Activated T-helper 1 cell treated with anti-CD3 and anti-CD28 coated beads, Interleukin-12 subunit alpha, Interleukin-12 subunit beta, Interleukin-2, Interleukin-4 antibody, amounts not matched to agents 30 ng/mL and 10 ng/mL and 1 ng/mL, durations not matched to agents 14 hours and 24 hours and 36 hours (primary cell): ENCODE results near the gene YWHAG. TPM values are rescaled to one million over a fixed set of nuclear protein-coding genes. Genes with fewer than 3 reads are reported as not detected.
"Not testable (repeated sequence)": the region's sequence is repeated elsewhere in the genome, so short reads cannot be mapped to it uniquely, and the experiment has no call there.

Experiments used
- DNase-seq: peaks from one replicate; pipeline ENCODE4 v3.0.0; 2021; ENCODE audit warnings: low spot score
- H3K27ac Mint-ChIP-seq: one replicate; pipeline ENCODE4 v1.8.0; 2021; ENCODE audit warnings: mild to moderate bottlenecking, mixed read lengths
- H3K27me3 Mint-ChIP-seq: one replicate; pipeline ENCODE4 v1.8.0; 2022; ENCODE audit warnings: mild to moderate bottlenecking, moderate library complexity, mixed read lengths; ENCODE audit not compliant: insufficient read depth
- H3K36me3 Mint-ChIP-seq: one replicate; pipeline ENCODE4 v1.8.0; 2021; ENCODE audit warnings: low read depth, mixed read lengths
- H3K4me1 Mint-ChIP-seq: one replicate; pipeline ENCODE4 v1.8.0; 2021; ENCODE audit warnings: low read depth, mixed read lengths
- H3K4me3 Mint-ChIP-seq: one replicate; pipeline ENCODE4 v1.8.0; 2021; ENCODE audit warnings: mild to moderate bottlenecking, moderate library complexity, mixed read lengths
- H3K9me3 Mint-ChIP-seq: one replicate; pipeline ENCODE4 v1.8.0; 2021; ENCODE audit warnings: mixed read lengths
- intact Hi-C: fragments of 100-400 bp; cut with micrococcal nuclease; formaldehyde crosslinking; loops from one replicate; pipeline ENCODE4 v1.15.1; 2024
- total RNA-seq: library from RNA; stranded (reverse); gene quantifications from 2 replicates; pipeline ENCODE4 v1.2.3, GENCODE V29; 2022

Gene YWHAG
- total RNA-seq, 1 donor from 2014 or later: 165 TPM

GRCh38 chr7:76309341-76310101 is 49.3 kb downstream of the YWHAG start:
- H3K4me3 Mint-ChIP-seq, H3K9me3 Mint-ChIP-seq, H3K27ac Mint-ChIP-seq, H3K27me3 Mint-ChIP-seq, DNase-seq, H3K4me1 Mint-ChIP-seq, H3K36me3 Mint-ChIP-seq: not testable (repeated sequence)
- intact Hi-C loops: loop anchor here (10.0 kb wide), 1 partner anchor 435 kb away; the partner anchor contains the start of gene RHBDD2

- intact Hi-C loops, H3K27me3 Mint-ChIP-seq, H3K27ac Mint-ChIP-seq, H3K4me3 Mint-ChIP-seq, H3K36me3 Mint-ChIP-seq, H3K9me3 Mint-ChIP-seq, DNase-seq, H3K4me1 Mint-ChIP-seq: not testable (repeated sequence)
Measured at GRCh38 chr7:76308874-76309273, 49.9 kb downstream of the YWHAG start.

- H3K4me3 Mint-ChIP-seq: no peak overlapping the region
- peaks cover 4% of the 10 kb centered on the region for H3K36me3 Mint-ChIP-seq
- no peak overlapping the region for H3K27ac Mint-ChIP-seq
- peaks cover 19% of the 10 kb centered on the region for H3K27me3 Mint-ChIP-seq
- intact Hi-C loops: no loop called here
- H3K9me3 Mint-ChIP-seq: no peaks in the 10 kb centered on the region
- no peak for DNase-seq
- H3K4me1 Mint-ChIP-seq: peaks cover 17% of the 10 kb centered on the region
Measured at GRCh38 chr7:76304888-76305375, 53.9 kb downstream of the YWHAG start.

- H3K36me3 Mint-ChIP-seq: peaks cover 4% of the 10 kb centered on the region
- peak overlapping the region; percentile 90 for H3K27ac Mint-ChIP-seq
- peaks cover 17% of the 10 kb centered on the region for H3K4me1 Mint-ChIP-seq
- intact Hi-C loops: loop anchor here (1.0 kb wide), 3 partner anchors 11 to 15 kb away; no protein-coding TSS in a partner anchor
- DNase-seq: peak; percentile 67
- H3K9me3 Mint-ChIP-seq: no peaks in the 10 kb centered on the region
- peaks cover 19% of the 10 kb centered on the region for H3K27me3 Mint-ChIP-seq
- H3K4me3 Mint-ChIP-seq: peak overlapping the region; percentile 89
Measured at GRCh38 chr7:76303202-76304147, 55.3 kb downstream of the YWHAG start.

- Mint-ChIP-seq H3K4me3 (peak within 1 kb of the TSS; percentile 89), H3K27me3 (peaks cover 19% of the 10 kb centered on the region), H3K9me3 (no peaks in the 10 kb centered on the region), H3K36me3 (peaks cover 4% of the 10 kb centered on the region), H3K4me1 (peaks cover 17% of the 10 kb centered on the region), H3K27ac (peak within 1 kb of the TSS; percentile 90)
- DNase-seq: peak; percentile 34
- intact Hi-C loops: loop anchor here (1.0 kb wide), 3 partner anchors 11 to 16 kb away; no protein-coding TSS in a partner anchor
Measured at GRCh38 chr7:76302347-76303201, 56.2 kb downstream of the YWHAG start, which contains the start of gene HSPB1. Gene HSPB1, plus strand, starts transcription at chr7:76302673. Its CDS starts 40 bp downstream, at chr7:76302713.

- Mint-ChIP-seq H3K4me1 (peaks cover 27% of the 10 kb centered on the region), H3K9me3 (no peaks in the 10 kb centered on the region), H3K27me3 (peaks cover 19% of the 10 kb centered on the region), H3K4me3 (no peak overlapping the region), H3K27ac (no peak overlapping the region), H3K36me3 (peaks cover 4% of the 10 kb centered on the region)
- intact Hi-C loops: no loop called here
- DNase-seq: no peak
Measured at GRCh38 chr7:76301000-76301399, 57.8 kb downstream of the YWHAG start.

GRCh38 chr7:76300166-76300731 is 58.5 kb downstream of the YWHAG start:
- Mint-ChIP-seq H3K36me3 (peaks cover 4% of the 10 kb centered on the region), H3K27me3 (peaks cover 21% of the 10 kb centered on the region), H3K4me1 (peaks cover 27% of the 10 kb centered on the region), H3K9me3 (no peaks in the 10 kb centered on the region), H3K4me3 (no peak overlapping the region), H3K27ac (no peak overlapping the region)
- no peak for DNase-seq
- intact Hi-C loops: no loop called here

- DNase-seq: no peak
- peaks cover 16% of the 10 kb centered on the region for H3K27me3 Mint-ChIP-seq
- H3K4me3 Mint-ChIP-seq: no peak overlapping the region
- H3K4me1 Mint-ChIP-seq: peaks cover 11% of the 10 kb centered on the region
- H3K9me3 Mint-ChIP-seq: no peaks in the 10 kb centered on the region
- H3K36me3 Mint-ChIP-seq: no peaks in the 10 kb centered on the region
- intact Hi-C loops: no loop called here
- no peak overlapping the region for H3K27ac Mint-ChIP-seq
Measured at GRCh38 chr7:76296743-76297740, 61.7 kb downstream of the YWHAG start.

- H3K4me3 Mint-ChIP-seq: no peak overlapping the region
Measured at GRCh38 chr7:76294344-76295024, 64.3 kb downstream of the YWHAG start.

GRCh38 chr7:76293407-76293901 is 65.3 kb downstream of the YWHAG start:
- Mint-ChIP-seq H3K4me3 (no peak overlapping the region), H3K36me3 (no peaks in the 10 kb centered on the region), H3K27ac (no peak overlapping the region), H3K27me3 (peaks cover 7% of the 10 kb centered on the region), H3K4me1 (peaks cover 20% of the 10 kb centered on the region), H3K9me3 (no peaks in the 10 kb centered on the region)
- intact Hi-C loops: no loop called here
- no peak for DNase-seq

More at GRCh38 chr7:76294344-76295024, 64.3 kb downstream of the YWHAG start:
- H3K4me1 Mint-ChIP-seq: peaks cover 20% of the 10 kb centered on the region
- no peak for DNase-seq
- no peaks in the 10 kb centered on the region for H3K36me3 Mint-ChIP-seq
- H3K27ac Mint-ChIP-seq: no peak overlapping the region
- peaks cover 7% of the 10 kb centered on the region for H3K27me3 Mint-ChIP-seq
- no peaks in the 10 kb centered on the region for H3K9me3 Mint-ChIP-seq
- intact Hi-C loops: no loop called here
